Measurements from ENCODE around the gene HYLS1.

DNA sequence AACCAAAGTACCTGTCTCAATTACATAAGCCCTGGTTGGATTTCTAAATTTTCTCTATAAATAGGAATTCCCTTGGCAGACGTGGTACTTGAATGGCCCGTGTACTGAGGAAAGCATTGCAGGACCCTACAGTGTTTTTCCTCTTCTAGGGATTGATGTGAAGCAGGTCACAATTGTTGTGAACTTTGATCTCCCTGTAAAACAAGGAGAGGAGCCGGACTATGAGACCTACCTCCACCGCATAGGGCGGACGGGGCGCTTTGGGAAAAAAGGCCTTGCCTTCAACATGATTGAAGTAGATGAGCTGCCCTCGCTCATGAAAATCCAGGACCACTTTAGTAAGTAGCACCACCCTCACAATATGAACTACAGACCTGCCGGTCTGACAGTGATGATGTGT lies 33.6 kb downstream of the HYLS1 start:
- TF ChIP-seq POLR2AphosphoS5 (IDR thresholded peaks at IDR 0.05; ENCODE audit: borderline replicate concordance, low read depth, low read length): no peak
- no peak for TF ChIP-seq EZH2 (IDR thresholded peaks at IDR 0.05)
